ENCODE data around the gene SSBP3.

DNA sequence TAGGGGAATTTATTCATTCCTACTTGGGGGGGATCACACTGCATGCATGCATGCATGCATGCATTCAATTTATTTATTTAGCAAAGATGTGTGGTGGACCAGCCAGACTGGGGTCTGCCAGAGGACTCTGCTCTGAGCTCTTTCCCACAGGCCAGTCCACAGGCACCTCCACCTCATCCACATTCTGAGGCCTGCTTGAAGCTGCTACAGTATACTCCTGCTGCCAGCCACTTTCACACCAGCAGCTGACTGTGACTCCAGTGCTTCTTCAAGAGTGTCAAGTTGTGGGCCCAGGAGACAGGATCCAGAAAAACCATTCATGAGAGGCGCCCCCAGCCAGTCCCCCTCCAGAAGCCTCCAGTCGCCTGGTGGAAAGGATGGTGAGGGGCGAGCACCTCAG lies 30.9 kb downstream of the SSBP3 start:
- TF ChIP-seq, protein P1, sequence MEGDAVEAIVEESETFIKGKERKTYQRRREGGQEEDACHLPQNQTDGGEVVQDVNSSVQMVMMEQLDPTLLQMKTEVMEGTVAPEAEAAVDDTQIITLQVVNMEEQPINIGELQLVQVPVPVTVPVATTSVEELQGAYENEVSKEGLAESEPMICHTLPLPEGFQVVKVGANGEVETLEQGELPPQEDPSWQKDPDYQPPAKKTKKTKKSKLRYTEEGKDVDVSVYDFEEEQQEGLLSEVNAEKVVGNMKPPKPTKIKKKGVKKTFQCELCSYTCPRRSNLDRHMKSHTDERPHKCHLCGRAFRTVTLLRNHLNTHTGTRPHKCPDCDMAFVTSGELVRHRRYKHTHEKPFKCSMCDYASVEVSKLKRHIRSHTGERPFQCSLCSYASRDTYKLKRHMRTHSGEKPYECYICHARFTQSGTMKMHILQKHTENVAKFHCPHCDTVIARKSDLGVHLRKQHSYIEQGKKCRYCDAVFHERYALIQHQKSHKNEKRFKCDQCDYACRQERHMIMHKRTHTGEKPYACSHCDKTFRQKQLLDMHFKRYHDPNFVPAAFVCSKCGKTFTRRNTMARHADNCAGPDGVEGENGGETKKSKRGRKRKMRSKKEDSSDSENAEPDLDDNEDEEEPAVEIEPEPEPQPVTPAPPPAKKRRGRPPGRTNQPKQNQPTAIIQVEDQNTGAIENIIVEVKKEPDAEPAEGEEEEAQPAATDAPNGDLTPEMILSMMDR (IDR thresholded peaks at IDR 0.05): no peak
- no peak for TF ChIP-seq MEF2A (IDR thresholded peaks at IDR 0.05; ENCODE audit: borderline replicate concordance, low read depth)
- no peak for TF ChIP-seq GATA2 (CRISPR knock-in tag; IDR thresholded peaks at IDR 0.05)
- TF ChIP-seq NRF1 (IDR thresholded peaks at IDR 0.05; ENCODE audit: low read depth, low read length): no peak
- TF ChIP-seq POLR2AphosphoS5 (IDR thresholded peaks at IDR 0.05; ENCODE audit: low read depth, low read length): no peak
